NB4 (cell line): ENCODE results near the gene COL23A1.

Experiments used
- CTCF ChIP-seq: IDR thresholded peaks from one replicate; pipeline ENCODE4 v1.5.1; 2012; ENCODE audit warnings: low read depth, low read length
- POLR2A ChIP-seq: IDR thresholded peaks from 2 replicates; pipeline ENCODE4 v1.6.1; 2011; ENCODE audit warnings: mild to moderate bottlenecking; ENCODE audit not compliant: insufficient read length; ENCODE audit errors: extremely low read depth

- TF ChIP-seq CTCF, result no peak
- TF ChIP-seq POLR2A, result no peak
Observed at GRCh38 chr5:178415353-178415752, 174.8 kb downstream of the COL23A1 start.
